ENCODE results near the gene FRMPD4.

FRMPD4 gene

GRCh38 chrX:12366440-12366839, 228.2 kb downstream of the FRMPD4 start:
- DNase-seq (ENCODE audit: low spot score), result no peak

DNA sequence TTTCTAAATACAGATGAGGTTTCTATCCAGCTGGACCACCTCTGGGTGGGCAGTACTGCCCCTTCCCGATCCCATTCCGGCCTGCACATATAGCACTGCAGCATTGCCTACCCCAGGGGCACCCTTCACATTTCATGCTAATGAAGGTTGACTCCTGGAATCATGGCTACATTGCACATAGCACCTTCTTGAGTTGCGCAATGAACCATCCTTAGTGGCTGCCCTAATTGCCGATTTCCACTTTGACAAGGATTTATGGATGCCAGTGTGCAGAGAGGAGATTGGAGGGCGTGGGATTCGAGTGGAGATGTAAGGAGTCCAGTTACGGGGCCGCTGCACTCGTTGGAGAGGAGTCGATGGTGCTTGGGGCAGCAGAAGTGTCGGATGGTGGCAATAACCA, 229.0 kb downstream of the FRMPD4 start:
- no peak for DNase-seq (ENCODE audit: low spot score)

- no peak for DNase-seq (ENCODE audit: low spot score)
These were observed 232.3 kb downstream of the FRMPD4 start for GRCh38 chrX:12370497-12370986.

DNA sequence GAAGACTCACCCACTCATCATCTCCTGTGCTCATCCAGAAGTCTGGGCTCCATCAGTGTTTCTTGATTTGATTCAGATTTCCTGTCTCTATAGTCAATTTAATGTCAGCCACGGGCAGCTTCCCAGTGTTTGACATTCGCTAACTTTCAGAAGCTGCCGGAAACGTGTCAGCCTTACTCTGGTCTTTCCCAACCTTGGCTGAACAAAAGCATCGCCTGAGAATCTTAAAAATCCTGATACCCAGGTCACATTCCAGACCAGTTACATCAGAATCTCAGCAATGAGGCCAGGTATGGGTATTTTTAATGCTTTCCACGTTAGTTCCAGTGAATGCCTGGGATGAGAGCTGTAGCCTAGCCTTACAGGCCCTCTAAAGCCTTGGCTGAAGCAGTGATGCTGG, 233.8 kb downstream of the FRMPD4 start:
- DNase-seq (ENCODE audit: low spot score), result no peak

- no peak for DNase-seq (ENCODE audit: low spot score)
These were observed 236.0 kb downstream of the FRMPD4 start for GRCh38 chrX:12374286-12374685.

GRCh38 chrX:12378253-12378652, 240.0 kb downstream of the FRMPD4 start:
- no peak for DNase-seq (ENCODE audit: low spot score)

DNA sequence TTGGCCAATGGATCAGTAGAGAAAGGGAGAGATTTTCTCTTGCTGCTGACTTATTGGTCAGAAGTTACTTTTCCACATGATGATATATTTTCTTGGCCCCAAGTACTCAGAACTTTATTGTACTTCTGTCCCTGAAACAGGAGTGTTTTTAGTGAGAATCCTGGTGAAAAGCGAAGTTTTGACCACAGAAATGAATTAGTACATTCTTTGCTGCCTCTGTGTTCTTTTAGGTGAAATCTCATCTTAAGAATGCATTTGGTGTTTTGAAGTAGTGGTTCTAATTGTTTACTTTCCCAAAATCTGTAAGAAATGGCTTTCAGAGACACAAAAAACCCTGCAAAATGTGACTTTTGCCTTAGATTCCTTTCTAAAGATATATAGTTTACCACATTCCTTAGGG, 240.4 kb downstream of the FRMPD4 start:
- DNase-seq (ENCODE audit: low spot score), result no peak

GRCh38 chrX:12379671-12380070, 241.4 kb downstream of the FRMPD4 start:
- DNase-seq (ENCODE audit: low spot score), result no peak

DNA sequence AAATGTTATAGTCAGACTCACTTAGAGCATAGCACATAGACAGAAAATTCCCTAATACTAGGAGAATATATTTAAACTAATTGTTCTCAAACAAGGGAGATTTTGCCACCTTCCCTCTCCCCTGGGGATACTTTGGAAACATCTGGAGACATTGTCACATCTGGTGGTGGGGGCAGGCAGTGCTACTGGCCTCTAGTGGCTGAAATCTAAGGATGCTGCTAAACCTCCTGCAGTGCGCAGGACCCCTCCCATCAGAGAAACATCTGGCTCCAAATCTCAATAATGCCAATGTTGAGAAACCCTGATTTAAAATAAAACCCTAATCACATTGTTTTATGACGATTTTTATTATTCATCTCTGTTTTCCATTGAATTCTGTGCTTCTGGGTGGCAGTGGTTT, 244.9 kb downstream of the FRMPD4 start:
- DNase-seq (ENCODE audit: low spot score), result no peak

GRCh38 chrX:12390301-12390700, 252.0 kb downstream of the FRMPD4 start:
- DNase-seq (ENCODE audit: low spot score), result no peak

- DNase-seq (ENCODE audit: low spot score), result no peak
These were observed 258.3 kb downstream of the FRMPD4 start for GRCh38 chrX:12396584-12396983.

DNA sequence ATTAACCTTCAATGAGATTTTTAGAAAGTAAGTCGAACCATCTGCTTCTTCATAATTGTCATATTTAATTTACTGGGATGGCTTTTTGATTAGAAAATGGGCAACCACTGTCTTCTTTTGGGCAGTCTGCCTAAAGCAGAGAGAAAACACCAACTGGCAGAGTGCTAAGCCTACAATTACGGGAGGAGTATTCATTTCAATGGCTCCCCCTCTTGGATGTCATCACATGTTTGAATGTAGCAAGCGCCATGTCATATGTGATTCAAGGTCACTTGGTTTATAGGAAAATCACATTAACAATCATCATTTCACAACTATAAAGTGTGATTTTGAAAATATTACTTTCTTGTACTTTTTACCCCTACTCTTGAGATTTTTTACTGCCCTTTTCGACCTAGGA, 261.9 kb downstream of the FRMPD4 start:
- no peak for DNase-seq (ENCODE audit: low spot score)

DNA sequence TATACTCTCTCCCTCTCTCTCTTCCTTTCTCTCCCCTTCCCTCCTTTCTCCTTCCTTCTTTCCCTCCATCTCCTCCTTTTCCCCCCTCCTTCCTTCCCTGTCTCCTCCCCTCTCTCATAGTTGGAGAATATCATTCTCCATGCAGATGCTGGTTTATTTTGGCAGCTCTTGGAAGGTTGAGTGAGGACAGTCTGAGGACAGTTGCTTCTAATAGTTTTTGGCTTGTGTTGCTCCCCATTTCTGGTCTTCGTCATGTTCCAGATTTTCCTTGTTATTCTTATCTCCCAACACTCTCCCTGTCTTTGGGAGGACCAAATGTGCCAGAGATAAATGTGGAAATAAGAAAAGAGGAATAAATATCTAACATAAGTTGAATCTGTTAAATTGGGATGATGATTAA, 263.0 kb downstream of the FRMPD4 start:
- no peak for DNase-seq (ENCODE audit: low spot score)

- no peak for DNase-seq (ENCODE audit: low spot score)
These were observed 265.3 kb downstream of the FRMPD4 start for GRCh38 chrX:12403474-12404082.

DNA sequence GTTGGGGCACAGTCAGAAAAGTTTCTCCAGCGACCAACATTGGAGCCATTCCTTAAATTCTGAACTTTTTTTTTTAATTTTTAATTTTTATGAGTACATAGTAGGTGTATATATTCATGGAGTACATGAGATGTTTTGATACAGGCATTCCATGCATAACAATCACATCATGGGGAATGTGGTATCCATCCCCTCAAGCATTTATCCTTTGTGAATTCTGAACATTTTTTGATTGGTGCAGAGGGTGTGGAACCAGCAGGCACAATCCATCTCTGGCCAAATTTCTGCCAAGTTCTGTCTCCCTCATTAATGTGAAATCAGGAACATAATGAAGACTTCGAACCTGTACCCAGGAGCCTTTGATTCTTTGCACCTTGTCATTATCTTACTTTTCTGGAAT, 267.0 kb downstream of the FRMPD4 start:
- DNase-seq (ENCODE audit: low spot score), result no peak

DNA sequence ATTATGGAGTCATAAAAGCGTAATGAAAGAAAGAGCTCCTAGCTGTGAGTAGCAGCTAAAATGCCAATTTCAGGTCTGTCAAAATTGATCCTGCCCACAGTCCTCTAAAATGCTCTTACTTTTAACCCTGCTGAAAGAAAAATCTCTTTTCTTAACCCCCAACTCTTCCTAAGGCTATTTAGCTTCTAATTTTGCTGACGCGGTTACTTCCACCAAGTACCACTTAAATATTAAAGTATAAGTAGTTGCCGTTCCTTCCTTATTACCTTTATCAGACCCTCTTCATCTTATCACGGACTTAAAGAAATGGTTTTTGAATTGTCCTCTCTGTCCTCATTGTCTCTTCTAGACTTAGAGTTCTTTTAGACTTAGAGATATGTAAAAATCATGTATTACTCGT, 272.2 kb downstream of the FRMPD4 start:
- no peak for DNase-seq (ENCODE audit: low spot score)

DNA sequence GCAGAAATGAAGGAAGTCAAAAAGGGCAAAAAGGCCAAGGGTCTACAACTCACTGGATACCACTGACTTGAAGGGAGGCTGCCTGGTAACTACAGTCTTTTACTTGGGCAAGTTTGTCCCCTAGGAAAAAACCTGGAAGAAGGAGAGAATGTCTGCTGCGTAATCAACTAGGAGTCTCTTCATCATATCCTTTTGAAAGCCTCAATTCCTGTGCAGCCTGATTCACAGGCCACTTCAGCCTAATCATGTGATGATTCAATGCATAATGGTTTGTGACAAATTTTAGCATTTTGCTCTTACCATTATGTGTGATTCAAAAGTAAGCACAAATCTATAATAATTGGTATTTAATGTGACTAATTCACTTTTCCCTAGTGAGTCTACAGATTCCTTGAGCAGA, 273.6 kb downstream of the FRMPD4 start:
- no peak for DNase-seq (ENCODE audit: low spot score)

DNA sequence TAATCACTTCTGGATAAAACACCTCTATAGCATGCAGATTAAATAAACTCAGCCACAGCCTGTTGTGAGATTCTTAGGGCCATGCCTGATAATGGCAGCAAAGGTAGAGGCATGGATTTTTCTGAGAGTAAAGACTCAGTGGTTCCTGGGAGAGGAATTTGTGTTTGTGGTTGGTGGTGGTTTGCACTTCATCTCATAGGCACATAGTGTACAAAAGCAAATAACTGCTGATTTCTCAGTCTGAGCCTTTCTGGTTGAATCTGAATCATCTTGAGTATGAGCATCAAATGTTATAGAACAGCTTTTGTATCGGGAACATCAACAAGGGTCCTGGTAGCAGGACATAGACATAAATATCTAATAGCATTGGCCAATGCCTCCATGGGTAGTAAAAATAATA, 274.3 kb downstream of the FRMPD4 start:
- no peak for DNase-seq (ENCODE audit: low spot score)

DNA sequence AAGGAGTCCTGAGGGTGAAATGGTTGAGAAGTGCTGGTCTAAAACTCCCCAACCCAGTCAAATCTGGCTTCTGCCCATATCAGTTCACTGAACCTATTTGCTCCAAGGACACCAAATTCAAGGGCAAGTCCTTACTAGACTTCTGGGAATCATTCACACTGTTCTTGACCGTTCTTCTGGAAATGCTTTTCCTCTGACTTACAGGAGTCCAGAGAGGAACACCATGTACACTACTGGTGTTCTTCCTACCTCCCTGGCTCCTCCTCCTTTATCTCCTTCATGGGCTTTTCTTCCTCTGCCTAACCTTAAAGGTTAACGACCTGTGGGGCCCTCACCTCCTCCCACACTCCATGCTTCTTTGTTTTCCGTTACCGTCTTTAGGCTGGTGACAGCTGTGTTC, 281.3 kb downstream of the FRMPD4 start:
- no peak for DNase-seq (ENCODE audit: low spot score)

DNA sequence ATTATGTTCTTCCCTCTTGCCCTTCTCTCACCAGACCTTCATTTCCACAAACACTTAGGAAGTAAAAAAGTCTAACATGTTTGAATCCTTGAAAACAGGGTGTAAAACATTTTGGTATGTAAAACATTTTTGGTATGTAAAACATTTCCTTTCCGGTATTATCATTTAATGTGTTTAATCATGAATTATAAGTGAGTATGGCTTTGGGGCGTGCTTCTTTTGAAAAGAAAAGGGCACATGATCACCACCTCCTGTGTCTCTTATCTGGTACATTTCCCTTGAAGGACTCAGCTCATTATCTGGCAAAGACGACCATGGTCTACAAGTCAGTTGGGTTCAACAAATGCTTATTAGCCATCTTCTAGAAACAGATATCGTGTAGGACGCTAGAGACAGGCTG, 283.6 kb downstream of the FRMPD4 start:
- no peak for DNase-seq (ENCODE audit: low spot score)

DNA sequence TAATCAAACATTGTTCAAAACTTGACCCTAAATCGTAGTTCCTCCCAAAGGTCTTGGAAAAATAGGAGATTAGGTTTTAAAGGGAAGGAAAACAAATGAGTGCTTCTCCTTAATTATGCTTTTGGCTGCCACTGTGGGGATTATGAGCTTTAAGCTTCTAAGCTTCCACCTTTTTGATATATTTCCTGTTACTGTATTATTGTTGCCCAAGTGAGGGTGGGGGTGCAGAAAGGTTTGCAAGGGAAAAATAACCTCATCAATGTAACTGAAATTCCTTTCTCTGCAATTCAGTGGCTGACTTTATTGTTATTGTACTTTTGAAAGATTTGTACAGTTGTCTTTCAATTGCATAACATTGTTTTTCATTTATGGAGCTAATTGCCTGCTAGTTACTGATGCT, 285.1 kb downstream of the FRMPD4 start:
- no peak for DNase-seq (ENCODE audit: low spot score)

GRCh38 chrX:12425496-12425895, 287.2 kb downstream of the FRMPD4 start:
- DNase-seq (ENCODE audit: low spot score), result no peak

- DNase-seq (ENCODE audit: low spot score), result no peak
These were observed 288.1 kb downstream of the FRMPD4 start for GRCh38 chrX:12426420-12426819.

GRCh38 chrX:12434493-12434892, 296.2 kb downstream of the FRMPD4 start:
- no peak for DNase-seq (ENCODE audit: low spot score)

- DNase-seq (ENCODE audit: low spot score), result no peak
These were observed 301.1 kb downstream of the FRMPD4 start for GRCh38 chrX:12439416-12439815.

Measured in Ammon's horn (tissue), 1 donor.